ENCODE data around the gene PNKD.

Gene PNKD

DNA sequence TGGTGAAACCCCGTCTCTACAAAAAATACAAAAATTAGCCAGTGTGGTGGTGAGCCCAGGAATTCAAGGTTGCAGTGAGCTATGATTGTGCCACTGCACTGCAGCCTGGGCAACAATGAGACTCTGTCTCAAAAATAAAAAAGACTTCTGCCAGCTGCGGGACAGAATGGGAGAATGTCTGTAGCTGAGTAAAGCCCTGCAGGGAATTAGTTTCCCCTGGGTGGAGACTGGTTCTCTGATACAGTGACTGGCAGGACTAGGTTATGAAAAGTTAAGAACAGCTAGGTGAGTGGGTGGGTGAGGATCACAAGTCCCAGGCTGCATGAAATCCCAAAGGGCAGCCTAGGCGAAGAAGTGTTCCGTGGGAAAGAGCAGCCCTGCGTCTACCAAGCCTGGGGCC, 72.5 kb downstream of the PNKD start:
- no peak overlapping the region for H3K4me3 ChIP-seq (ENCODE audit: low read depth, low read length)
- TF ChIP-seq, protein P1, sequence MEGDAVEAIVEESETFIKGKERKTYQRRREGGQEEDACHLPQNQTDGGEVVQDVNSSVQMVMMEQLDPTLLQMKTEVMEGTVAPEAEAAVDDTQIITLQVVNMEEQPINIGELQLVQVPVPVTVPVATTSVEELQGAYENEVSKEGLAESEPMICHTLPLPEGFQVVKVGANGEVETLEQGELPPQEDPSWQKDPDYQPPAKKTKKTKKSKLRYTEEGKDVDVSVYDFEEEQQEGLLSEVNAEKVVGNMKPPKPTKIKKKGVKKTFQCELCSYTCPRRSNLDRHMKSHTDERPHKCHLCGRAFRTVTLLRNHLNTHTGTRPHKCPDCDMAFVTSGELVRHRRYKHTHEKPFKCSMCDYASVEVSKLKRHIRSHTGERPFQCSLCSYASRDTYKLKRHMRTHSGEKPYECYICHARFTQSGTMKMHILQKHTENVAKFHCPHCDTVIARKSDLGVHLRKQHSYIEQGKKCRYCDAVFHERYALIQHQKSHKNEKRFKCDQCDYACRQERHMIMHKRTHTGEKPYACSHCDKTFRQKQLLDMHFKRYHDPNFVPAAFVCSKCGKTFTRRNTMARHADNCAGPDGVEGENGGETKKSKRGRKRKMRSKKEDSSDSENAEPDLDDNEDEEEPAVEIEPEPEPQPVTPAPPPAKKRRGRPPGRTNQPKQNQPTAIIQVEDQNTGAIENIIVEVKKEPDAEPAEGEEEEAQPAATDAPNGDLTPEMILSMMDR (IDR thresholded peaks at IDR 0.05; ENCODE audit: low read depth, low read length) = no peak

DNA sequence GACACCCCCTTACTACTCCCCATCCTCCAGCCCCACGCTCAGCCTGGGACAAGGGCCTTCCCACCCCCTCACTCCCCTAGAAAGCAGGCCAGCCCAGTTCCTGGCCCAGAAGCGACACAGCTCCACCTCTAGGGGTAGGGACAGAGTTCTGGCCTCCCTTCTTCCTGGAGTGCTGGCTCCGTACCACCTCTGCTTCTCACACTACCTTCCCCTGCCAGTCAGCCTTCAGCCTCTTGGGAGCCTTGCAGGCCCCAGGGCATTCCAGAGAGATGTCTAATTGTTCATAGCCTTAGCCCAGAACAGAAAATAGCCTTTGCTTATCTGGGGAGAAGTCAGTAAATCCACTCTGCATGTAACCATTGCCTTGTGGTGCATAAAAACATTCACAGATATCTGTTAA, 73.3 kb downstream of the PNKD start:
- H3K4me3 ChIP-seq (ENCODE audit: low read depth, low read length) = no peak overlapping the region
- TF ChIP-seq, protein P1 (IDR thresholded peaks at IDR 0.05; ENCODE audit: low read depth, low read length) = no peak

DNA sequence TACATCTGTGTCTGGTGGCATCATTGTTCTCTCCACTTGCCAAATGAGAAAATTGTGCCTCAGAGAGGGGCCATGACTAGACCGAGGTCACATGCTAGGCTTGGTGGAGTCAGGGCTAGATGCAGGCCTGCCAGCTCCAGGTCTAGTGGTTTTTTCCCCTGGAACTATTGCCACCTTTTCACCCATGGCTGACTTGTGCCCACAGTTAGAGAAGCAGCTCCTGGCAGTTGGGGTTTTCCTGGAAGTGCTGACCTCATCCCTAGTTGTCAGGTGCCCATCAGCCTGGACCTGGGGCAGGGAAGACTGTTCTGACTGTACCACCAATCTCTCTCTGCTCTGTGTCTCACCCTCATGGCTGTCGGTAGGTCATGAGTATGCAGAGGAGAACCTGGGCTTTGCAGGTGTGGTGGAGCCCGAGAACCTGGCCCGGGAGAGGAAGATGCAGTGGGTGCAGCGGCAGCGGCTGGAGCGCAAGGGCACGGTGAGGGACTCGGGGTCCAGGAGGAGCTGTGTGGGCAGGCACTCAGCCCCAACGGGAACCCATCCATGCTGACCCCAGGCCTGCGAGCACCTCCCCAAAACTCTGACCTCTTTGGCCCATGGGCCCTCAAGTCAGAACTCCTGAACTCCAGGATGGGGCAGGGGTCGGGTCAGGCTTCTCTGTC, 73.9 kb downstream of the PNKD start:
- TF ChIP-seq, protein P1 (IDR thresholded peaks at IDR 0.05; ENCODE audit: low read depth, low read length) = no peak
- no peak overlapping the region for H3K4me3 ChIP-seq (ENCODE audit: low read depth, low read length)

DNA sequence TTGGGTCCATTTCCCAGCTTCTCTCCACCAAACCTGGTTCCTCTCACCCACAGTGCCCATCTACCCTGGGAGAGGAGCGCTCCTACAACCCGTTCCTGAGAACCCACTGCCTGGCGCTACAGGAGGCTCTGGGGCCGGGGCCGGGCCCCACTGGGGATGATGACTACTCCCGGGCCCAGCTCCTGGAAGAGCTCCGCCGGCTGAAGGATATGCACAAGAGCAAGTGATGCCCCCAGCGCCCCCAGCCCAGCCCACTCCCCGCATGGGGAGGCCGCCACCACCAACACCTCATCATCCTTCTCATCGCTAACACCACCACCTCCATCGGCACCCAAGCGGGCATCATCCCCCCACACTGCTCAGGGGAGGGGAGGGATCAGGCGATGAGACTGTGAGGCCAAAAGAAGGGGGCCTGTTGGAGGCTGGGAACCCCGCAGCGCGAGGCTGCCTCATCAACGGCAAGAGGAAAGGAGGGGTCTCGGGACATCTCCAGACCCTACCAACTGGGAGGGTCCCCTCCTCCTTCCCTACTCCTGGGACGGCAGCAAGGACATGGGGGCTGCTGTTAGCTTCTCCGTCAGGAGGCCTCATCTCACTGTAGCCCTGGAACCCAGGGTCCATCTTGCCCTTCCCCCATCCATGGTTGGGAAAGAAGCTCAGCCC, 74.6 kb downstream of the PNKD start:
- TF ChIP-seq, protein P1 (IDR thresholded peaks at IDR 0.05; ENCODE audit: low read depth, low read length) = no peak
- H3K4me3 ChIP-seq (ENCODE audit: low read depth, low read length) = no peak overlapping the region

DNA sequence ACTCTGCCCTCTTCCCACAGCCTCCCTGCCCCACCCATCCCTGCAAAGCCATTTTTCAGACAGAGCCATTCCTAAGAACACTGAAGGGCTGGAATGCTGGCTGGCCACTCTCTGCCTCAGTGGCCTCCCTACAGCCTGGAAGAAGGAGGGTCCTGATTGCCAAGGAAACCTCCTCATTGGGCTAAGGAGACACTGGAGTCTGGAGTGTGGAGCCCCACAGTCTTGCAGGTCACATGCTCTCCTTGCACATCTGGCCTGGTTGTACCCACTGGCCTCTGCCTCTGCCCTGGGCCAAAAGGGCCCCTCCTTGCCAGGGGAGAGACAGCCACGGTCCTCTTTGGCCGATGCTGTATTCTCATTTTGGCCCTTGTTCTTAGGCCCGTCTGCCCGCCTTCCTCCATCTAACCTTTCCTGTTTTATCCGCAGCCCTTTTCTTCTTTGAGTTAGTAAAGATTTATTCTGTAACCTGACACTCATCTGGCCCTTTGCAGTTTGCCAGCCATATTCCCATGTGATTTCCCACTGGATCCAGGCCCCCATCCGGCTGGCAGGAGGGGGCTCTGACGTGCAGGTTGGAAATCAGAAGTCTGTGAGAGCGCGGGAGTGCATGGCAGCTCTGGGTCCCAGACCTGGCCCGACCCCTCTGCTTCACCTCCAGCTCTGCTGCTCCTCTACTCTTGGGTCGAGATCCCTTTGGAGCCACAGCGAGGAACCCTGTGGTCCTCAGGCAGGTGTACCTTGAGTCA, 75.3 kb downstream of the PNKD start:
- no peak overlapping the region for H3K4me3 ChIP-seq (ENCODE audit: low read depth, low read length)
- TF ChIP-seq, protein P1 (IDR thresholded peaks at IDR 0.05; ENCODE audit: low read depth, low read length) = no peak

DNA sequence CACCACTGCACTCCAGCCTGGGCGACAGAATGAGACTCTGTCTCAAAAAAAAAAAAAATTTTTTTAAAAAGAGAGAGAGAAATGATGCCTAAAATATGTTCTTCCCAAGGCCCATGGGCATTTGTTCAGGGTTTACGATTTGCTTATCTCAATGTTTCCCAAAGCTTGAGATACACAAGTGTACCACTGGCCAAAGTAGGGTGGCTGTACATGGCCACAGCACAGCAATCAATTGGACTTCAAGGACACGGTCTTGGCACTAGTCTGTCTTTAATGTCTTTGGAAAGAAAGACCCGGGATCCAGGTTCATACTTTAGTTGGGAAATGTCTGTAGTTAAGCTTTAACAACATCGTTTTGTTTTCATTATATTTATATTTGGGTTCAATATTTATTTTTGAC, 76.9 kb downstream of the PNKD start:
- no peak overlapping the region for H3K4me3 ChIP-seq (ENCODE audit: low read depth, low read length)
- TF ChIP-seq, protein P1 (IDR thresholded peaks at IDR 0.05; ENCODE audit: low read depth, low read length) = no peak

DNA sequence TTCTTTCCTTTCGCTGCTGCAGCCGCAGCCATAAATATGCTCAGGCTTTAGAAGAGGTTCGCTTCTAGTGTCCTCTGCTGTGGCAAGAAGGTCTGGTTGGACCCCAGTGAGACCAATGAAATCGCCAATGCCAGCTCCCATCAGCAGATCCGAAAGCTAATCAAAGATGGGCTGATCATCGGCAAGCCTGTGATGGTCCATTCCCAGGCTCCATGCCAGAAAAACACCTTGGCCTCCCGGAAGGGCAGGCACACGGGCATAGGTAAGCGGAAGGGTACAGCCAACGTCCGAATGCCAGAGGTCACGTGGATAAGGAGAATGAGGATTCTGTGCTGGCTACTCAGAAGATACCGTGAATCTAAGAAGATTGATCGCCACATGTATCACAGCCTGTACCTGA, 83.7 kb downstream of the PNKD start:
- no peak overlapping the region for H3K4me3 ChIP-seq (ENCODE audit: low read depth, low read length)
- TF ChIP-seq, protein P1 (IDR thresholded peaks at IDR 0.05; ENCODE audit: low read depth, low read length) = no peak
